GM18868 (cell line): Measurements from ENCODE around the gene ACTC1.
"Not testable (repeated sequence)": the region's sequence is repeated elsewhere in the genome, so short reads cannot be mapped to it uniquely, and the experiment has no call there.

Source experiments
- ATAC-seq: cut with Tn5 transposase; IDR thresholded peaks from one replicate; pipeline ENCODE4 v1.9.1; 2021; ENCODE audit warnings: mild to moderate bottlenecking, moderate library complexity; ENCODE audit not compliant: unreplicated experiment

ACTC1 gene

GRCh38 chr15:34795267-34796081 lies at the start of gene ACTC1:
Gene ACTC1 (minus strand): TSS chr15:34795549. CDS start chr15:34794808, 741 bp downstream.
- no peak for ATAC-seq

- no peak for ATAC-seq
Observed at GRCh38 chr15:34841262-34841725, 45.9 kb upstream of the ACTC1 start.

DNA sequence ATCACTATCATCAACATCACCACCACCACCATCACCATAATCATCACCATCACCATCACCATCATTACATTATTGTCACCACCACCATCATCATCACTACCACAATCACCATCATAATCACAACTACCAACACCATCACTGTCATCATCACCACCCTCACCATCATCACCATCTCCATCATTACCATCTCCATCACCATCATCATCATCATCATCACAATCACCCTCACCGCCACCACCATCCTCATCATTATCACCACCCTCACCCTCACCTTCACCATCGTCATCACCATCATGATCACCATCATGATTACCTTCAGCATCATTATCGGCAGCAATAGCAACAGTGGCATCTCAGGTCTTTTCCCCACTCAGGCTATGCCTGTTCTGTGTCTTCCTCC lies 42.9 kb upstream of the ACTC1 start:
- no peak for ATAC-seq

DNA sequence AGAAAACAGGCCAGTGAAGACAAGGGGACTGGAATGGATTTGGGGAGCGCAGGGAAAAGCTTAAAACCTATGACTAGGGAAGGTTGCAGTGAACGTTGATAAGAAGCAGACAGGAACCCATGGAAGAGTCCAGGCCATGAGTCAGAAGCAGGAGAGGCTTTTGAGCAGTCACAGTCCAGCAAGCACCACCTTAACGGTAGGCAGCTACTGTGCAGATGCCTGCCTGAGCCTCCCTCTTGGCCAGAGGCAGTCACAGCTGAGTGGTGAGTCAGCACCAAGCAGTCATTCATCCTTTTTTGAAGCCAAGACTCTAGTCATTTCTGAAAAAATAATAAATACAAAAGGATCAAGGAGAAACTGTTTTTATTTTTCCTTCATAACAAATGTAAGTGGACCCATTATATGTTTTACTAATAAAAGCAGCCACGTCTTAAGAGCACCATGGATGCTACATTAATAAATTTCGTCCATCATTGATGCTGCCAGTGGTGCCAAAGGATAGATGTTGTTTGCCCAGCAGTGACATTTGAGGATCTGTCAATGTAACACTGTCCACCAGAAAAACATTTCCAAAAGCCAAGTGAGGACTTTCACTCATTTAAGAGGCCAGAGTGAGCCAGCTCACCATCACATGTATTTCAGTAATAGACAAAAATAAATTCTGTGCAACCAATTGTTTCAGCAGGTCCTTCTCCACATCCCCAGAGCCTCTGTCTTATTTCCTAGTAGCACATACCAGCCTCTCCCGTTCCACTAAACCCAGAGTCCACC lies 42.1 kb upstream of the ACTC1 start:
- no peak for ATAC-seq

DNA sequence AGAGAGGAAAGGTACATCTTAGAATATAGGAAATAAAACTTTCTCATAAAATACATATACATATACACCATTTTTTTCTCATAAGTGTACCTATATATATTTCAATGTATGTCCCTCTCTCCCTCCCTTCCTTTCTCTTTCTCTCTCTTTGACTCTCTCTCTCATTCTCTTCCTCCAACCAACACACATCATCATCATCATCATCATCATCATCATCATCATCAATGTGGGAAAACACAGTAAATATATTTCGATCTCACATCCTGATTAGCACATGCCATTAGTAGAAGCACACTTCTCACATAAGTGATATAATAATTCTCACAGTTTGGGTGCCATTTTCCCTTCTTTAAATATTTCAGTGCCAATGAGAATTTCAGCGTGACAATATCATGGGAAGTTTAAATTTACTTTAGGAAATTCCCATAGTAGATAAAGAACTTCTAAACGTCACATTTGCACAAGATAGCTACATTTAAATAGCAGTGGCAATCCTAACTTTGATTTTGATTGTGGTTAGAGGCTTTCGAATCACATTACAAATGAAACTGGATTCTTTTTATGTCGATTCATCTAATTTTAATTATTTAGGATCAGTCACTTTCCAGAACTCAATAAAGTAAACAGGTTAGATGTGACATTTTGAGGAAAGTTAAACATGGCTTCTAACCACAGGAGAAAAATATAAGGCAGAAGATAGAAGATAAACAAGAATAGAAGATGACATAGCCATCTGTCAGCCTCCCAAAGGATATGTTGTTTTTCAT lies 33.0 kb upstream of the ACTC1 start:
- no peak for ATAC-seq

GRCh38 chr15:34821831-34822230 lies 26.5 kb upstream of the ACTC1 start:
- no peak for ATAC-seq

GRCh38 chr15:34820110-34820509 lies 24.8 kb upstream of the ACTC1 start:
- no peak for ATAC-seq

DNA sequence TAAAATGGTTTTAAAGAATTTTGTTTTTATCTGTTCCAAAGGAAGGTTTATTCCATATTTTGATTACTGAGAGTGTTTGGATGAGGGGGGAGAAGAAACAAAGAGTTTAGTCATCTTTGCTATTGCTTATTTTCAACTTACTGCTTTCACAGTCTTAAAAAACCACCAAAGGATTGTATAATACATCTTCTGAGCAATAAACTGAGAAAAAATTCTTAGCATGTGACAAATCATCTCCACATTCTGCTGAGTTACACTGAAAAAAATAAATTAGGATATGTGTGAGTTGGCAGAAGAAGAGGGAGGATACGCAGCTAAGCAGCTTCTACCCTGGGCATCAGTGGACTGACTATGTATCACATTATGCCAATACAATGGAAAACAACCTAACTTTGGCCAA lies 23.2 kb upstream of the ACTC1 start:
- ATAC-seq = no peak

DNA sequence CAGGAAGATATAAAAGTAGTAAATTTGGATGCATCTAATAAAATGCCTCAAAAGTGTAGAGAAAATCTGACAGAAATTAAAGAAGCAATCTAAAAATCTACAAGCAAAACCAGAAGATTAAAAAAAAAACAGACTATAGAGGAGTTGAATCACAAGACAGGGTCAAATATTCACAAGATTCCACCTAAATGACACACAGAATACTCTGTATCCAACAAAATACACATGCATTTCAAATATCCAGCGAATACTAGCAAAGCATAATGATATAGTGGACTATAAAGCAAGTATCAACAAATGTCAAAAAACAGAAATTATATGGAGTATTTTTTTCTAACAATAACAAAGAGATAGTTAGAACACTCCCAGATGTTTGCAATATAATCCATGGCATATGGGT lies 20.5 kb upstream of the ACTC1 start:
- no peak for ATAC-seq

DNA sequence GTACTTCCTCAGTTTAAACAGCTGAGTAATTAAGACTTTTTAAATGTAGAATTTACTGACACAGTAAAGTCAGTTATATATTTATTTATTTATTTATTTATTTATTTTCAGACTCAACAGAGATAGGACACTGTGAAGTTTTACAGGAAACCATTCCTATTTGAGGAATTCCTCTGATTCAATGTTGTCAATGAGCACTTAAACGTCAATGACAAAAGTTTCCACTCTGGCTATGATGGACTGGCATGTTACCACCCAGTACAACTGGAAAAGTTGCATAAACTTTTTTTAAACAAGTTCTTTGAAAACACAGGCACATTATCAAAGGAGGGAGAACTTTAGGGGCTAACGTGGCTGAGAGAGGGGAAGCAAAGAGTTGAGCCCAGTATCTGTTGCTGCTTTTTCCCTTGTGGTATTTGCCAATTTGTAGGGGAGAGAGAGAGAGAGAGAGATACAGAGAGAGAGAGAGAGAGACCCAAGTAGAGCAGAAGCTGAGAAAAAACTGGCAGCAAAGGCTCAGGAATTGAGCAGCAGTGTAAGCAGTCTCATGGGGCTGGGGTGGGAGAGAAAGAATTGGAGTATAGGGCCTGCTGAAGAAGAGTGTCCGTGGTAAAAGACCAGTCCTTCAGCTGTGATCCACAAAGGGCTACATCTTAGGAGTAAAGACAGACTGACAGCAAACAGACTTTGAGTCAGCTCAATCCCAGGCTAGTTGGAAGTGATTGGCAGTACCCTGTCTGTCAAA lies 18.3 kb upstream of the ACTC1 start:
- no peak for ATAC-seq

DNA sequence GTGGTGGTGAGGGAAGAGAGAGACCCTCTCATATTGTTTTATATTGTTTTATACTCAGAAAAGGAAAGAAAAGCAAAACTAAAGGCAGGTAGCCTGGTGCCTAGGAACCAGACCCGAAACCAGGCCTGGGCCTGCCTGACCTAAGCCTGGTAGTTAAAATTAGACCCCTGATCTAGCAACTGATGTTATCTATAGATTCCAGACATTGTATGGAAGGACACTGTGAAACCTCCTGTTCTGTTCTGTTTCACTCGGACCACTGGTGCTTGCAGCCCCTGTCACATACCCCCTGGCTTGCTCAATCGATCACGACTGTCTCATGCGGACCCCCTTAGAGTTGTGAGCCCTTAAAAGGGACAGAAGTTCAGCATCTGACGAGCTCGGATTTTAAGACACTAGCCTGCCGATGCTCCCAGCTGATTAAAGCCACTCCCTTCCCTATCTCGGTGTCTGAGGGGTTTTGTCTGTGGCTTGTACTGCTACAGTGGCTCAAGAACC lies 17.6 kb upstream of the ACTC1 start:
- not testable (repeated sequence) for ATAC-seq

- no peak for ATAC-seq
Observed at GRCh38 chr15:34812369-34812768, 17.0 kb upstream of the ACTC1 start.

GRCh38 chr15:34810443-34811129 lies 15.2 kb upstream of the ACTC1 start:
- ATAC-seq = no peak

DNA sequence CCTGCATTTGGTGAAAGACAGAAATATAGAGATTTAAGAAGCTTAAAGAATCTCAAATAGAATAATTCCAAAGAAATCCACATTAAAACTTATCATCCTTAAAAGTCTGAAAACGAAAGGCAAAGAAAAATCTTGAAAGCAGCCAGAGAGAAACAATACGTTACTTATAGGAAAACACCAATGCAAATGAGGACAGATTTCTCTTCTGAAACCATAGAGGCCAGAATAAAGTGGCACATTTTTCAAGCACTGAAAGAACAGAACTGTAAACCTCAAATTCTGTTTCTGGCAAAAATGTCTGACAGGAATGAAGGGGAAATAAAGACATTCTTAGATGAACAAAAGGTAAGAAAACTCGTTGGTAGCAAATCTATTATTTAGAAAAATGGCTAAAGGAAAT lies 13.8 kb upstream of the ACTC1 start:
- no peak for ATAC-seq

- no peak for ATAC-seq
Observed at GRCh38 chr15:34808016-34808415, 12.7 kb upstream of the ACTC1 start.

DNA sequence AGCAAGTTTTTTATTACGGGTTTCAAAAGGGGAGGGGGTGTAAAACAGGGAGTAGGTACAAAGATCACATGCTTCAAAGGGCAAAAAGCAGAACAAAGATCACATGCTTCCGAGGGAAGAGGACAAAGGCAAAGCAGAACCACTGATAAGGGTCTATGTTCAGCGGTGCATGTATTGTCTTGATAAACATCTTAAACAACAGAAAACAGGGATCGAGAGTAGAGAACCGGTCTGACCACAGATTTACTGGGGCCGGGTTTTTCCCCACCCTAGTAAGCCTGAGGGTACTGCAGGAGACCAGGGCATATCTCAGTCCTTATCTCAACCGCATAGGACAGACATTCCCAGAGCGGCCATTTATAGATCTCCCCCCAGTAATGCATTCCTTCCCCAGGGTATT lies 11.9 kb upstream of the ACTC1 start:
- ATAC-seq = not testable (repeated sequence)

GRCh38 chr15:34804776-34805175 lies 9.4 kb upstream of the ACTC1 start:
- ATAC-seq = no peak

GRCh38 chr15:34804113-34804512 lies 8.8 kb upstream of the ACTC1 start:
- ATAC-seq = peak; percentile 41

- no peak for ATAC-seq
Observed at GRCh38 chr15:34802803-34803750, 7.7 kb upstream of the ACTC1 start.
